Measurements from ENCODE around the gene GLRA3.
"Not testable (repeated sequence)": the region's sequence is repeated elsewhere in the genome, so short reads cannot be mapped to it uniquely, and the experiment has no call there.

The GLRA3 gene

DNA sequence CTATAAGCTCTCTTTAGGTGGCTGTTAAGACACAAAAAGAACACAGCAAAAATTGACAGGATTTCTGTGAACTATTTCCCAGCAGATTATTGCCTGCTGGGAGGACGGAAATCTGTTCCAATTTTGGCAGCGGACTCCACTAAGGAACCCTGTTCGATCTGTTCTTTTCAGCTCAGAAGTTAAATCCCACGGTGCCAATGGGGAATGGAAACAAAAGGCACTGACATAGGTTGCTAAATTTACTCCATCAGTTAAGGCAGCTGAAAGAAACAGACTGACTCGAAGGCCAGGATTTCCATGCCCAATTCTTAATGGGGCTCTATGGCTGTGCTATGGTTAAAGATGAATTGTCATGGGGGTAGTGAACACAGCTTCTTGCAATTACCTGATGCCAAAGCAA lies 180.2 kb downstream of the GLRA3 start:
- no peak for DNase-seq

DNA sequence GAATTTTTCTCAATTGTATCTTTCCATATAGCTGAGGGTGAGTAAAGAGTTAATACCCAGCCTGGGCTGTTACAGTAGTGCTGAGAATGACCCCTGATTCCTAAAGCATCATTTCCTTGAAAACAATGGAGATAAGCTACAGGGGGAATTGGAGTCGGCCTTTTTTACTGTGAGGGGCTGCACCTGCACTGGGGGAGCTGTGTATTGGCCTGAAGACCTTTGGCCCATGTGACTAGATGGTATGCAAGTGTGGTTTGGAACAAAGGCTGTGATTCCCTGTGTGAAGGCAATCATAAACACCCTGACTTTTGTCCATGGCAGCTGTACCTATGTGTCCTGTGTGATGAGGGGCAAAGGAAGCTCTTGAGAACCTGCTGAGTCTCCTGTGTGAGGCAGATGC lies 182.7 kb downstream of the GLRA3 start:
- DNase-seq, result no peak

DNA sequence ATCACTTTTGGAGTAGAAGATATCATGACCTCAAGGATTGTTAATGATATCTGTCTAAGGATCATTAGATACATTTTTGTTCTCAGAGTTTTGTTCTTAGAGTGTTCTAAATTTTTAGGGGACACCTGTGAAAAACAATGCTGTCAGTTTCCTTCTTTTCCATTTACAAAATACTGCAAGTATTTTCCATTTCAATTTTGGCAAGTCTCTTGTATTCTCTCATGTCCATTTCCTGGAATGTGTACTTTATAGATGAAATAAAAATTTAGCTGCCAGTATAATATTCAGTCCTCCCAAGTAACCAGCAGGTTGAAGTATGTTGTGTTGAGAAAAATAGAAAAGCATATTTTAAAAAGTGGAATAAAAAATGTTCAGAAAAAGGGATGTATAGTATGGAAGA lies 188.9 kb downstream of the GLRA3 start:
- no peak for DNase-seq

DNA sequence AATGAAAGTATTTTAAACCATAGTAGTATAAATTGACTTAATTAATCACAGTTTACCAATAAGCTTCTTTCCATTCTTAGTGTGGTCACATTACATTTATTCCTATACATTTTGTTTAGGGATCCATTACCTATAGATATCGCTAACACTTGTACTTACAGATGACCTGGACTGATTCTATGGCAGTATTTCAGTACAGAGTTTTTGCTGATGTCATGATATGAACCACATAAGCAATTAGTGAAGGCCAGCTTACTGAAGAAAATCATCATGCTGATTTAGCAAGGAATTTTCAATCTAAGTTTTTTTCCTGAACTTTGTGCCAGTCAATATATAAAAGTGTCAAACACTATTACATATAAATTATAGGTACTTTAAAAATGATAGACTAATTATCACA lies 193.3 kb downstream of the GLRA3 start:
- DNase-seq, result no peak

DNA sequence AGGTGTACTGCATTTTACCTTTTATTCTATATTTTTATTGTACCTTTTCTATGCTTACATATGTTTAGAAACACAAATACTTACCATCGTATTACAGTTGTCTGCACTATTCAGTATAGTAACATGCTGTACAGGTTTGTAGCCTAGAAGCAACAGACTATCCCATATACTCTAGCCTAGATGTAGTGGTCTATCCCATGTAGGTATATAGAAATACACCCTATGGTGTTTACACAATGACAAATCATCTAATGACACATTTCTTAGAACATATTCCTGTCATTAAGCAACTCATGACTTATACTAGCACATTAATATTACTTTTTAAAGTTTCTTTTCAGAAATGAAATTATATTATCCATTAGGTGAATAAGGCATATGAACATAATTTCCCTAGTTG lies 195.6 kb downstream of the GLRA3 start:
- no peak for DNase-seq

DNA sequence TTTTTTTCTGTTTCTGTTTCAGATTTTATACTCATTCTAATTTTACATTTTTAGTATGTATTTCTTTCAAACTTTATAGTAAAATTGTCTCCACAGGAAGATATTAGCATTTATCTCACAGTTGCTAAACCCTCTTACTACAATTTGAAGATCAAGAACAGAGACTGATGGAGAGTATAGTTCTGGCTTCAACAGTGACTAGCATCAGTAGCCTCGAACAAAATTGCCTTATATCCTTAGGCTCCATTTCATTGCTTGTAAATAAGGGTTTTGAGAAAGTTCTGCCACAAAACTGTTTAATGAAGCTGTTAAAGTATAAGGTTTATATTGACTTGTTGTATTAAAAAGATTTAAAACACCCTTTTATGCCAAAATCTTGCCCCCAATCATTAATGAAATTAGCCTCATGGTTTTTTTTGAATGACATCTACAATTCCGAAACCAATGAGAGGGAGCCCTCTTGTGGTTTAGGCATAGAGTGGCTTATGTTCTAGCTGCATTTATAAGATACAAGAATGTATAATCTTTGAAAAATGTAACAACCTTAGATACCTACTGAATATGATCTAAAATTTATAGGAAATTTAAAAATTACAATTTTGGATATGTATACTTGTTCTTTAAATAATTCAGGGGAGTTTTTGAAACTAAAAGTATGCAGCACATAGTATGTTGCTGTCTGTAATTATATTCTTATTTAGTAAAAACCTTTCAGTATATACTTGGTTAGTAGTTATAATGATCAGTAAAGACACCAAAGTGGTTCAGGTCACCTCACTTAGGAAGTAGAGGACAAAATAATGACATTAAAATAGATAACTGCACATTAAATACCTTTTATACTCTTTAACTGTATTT lies 196.9 kb downstream of the GLRA3 start:
- peak; percentile 52 for DNase-seq

DNA sequence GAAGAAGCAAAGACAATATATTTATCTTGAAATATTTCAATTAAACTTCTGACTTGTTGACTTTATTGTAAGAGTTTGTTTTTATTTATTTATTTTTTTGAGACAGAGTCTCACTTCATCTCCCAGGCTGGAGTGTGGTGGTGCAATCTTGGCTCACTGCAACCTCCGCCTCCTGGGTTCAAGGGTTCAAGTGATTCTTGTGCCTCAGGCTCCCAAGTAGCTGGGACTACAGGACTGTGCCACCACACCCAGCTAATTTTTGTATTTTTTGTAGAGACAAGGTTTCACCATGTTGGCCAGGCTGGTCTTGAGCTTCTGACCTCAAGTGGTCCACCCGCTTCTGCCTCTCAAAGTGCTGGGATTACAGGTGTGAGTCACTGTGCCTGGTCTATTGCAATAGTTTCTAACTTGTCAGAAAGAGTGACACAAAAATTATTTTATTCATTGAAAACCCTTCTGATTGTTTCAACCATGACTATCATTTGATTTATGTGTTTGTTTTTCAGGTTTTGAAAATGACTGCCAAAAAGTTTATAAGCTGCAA lies 199.1 kb downstream of the GLRA3 start:
- not testable (repeated sequence) for DNase-seq

DNA sequence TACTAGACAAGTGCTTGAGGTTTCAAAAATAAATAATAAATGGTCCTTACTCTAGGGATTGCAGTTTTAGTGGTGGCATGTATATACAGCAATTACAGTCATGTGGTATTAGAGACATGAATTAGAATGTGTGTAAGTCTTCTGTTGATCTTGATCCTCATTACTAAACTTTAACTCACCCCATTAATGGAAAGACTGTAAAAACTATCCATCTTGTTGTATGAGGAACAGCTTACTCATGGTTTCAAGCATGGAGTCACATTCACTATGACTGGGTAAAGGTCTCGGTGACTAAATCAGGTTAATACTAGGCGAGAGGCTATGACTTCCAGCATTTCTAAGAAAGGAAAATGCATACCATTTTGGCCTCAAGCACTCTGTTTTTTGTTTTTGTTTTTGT lies 199.8 kb downstream of the GLRA3 start:
- no peak for DNase-seq

DNA sequence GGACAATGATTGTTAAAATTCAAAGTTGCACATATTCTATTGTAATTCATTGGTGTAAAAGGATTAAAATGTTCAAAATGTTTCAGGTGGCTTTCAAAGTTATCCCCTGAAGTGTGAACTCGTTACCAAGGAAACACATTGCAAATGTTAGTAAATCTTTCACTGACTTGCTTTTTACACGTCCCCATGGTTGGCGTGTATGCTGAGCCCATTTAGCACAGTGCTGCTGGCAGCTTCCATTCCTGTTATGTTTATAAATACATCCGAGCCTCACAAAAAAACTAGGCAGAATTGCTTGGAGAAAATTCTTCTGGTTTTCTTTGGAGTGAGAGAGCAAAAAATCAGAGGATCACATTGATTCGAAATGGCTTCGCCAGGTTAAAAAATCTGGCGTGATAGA lies 200.9 kb downstream of the GLRA3 start:
- DNase-seq, result no peak

DNA sequence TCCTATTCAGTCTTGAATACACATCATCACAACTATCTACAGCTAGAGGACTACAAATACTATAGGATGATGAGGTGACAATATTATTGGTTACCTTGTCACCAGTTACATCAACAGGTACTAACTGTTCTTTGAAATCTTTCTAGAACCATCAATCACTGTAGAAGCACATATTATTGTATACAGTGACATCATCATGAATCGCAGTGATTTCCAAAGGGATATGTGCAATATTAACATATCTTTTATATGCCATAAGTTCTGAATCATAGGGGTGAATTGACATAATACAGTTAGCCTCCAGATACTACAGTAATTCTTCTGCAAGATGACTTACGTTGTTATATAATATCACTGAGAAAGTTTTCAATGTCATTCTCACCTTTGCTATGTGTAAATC lies 201.6 kb downstream of the GLRA3 start:
- no peak for DNase-seq

DNA sequence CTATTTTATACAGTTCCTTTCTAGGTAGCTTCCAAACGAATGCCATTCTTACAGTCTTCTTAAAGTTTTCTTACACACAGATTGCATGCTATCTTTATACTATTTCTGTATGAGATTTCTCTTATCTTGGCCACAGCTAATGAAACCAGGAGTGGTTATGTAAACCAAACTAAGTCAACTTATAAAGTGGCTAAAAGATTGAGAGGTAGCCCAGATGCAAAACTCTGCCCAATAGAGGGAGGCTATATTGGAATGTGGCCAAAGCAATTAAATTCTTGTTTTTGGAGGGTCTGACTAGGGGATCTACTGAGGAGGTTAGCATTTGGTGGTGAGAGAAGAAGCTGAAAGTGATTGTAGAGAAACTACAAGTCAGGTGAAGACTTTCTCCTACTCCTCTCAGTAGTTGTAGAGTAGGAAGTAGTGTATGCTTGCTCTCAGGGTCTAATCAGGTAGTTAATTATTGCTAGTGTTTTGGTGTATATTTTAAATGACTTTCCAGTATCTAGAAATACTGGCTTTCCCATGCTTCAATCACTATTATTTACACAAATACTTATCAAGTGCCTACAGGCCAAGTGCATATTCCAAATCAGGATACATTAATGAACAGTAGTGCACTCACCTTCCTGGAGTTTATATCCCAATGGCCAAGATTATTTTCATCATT lies 202.6 kb downstream of the GLRA3 start:
- no peak for DNase-seq

DNA sequence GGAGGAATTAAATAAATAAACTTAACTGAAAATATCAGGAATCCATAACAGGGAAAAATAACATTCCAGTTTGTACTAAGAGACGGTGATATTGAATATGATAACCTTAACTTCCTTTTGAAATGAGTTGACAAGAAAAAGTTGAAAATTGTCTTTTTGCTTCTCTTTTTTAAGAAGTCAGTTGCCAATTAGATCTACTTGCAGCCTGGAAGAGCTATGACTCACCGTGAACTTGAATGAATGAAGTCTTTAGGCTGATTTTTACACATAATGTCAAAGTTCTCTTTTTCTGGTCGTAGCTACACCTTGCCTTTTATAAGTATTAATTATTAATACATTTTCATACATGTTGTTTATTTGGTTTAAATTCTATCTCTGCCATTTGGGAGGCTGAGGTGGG lies 212.4 kb downstream of the GLRA3 start:
- DNase-seq, result no peak

DNA sequence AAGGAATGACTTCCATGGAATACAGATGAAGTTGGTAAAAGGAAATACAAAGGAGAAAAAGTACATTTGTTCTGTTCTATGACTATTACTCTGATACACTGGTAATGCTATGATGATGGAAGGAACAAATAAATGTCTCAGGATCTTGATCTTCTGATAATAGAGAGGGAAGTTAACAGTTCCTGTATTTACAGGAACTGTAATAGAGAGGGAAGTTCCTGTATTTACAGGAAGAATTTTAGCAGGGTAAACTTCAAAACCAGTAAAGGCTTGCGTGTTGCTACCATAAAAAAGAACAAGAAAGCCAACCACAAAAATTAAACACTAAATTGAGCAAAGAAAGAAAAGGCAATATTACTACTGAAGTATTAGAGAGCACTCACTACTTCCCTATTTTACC lies 215.1 kb downstream of the GLRA3 start:
- no peak for DNase-seq

DNA sequence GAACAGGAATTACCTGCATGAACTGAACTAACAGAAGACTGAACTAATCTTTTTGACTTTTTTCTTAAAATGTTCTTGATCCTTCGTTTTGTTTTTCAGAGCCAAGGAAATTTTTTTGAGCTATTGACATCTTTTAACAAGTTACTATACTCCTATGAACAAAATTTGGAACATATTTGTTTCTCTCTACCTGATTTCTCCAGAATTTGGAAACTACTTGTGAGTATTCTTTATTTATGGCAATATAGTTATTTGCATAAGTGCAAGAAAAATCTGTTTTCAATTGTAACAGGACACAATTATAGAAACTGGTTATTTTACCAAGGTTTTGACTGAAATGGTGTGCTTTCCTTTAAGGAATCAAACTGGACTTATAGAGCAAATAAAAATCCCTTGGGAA lies 217.3 kb downstream of the GLRA3 start:
- DNase-seq, result no peak

DNA sequence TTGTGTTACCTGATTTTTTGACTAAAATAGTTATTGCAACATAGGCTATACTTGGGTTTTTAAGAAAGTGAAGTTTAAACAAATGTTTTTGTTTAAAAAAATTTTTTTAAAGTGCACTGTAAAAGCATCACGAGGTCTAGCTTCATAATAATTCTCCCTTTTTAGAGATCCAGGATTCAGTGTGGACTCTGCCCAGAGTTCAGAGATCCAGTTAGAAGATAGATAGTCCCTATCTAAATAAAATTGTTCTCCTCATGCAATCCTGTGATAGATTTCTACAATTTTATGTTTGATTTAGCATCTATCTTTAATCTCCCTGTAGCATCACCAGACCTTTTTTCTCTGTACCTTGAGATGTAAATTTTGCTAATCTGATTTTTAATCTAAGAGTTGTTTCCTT lies 221.3 kb downstream of the GLRA3 start:
- no peak for DNase-seq

DNA sequence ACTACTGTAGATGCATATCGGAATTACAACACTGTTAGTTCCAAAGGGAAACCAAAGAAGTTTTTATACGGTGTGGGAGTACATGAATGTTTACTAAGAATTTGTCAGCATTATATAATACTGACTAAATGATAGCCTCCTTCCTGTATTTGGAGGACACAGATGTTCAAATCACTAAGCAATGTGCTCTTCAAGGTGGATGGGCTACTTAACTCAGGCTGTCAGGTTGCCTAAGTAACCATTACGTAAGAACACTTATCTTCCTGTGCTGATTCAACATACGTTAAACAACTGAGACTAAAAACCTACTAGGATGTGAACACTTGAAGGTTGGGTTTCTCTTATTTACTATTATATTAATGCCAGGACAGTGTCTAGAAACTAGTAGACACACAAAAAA lies 224.8 kb downstream of the GLRA3 start:
- peak; percentile 79 for DNase-seq

DNA sequence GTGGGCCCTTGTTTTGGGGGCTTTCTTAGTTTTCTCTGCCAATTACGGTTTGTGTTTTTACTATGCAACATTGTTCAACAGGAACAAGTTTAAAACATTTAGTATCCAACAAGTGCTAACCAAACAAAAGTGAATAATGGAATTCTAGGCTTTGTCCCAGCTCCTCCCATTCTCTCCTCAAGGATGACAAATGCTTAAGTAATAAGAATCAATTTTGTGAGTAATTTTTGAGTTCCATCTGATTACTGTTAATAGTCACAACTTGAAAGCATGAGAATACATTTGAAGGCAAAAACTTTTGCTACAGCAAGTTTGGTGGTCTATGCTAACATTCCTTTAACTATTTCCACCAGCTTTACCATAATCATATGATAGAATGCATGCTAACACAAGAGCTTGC lies 228.7 kb downstream of the GLRA3 start:
- DNase-seq, result no peak

DNA sequence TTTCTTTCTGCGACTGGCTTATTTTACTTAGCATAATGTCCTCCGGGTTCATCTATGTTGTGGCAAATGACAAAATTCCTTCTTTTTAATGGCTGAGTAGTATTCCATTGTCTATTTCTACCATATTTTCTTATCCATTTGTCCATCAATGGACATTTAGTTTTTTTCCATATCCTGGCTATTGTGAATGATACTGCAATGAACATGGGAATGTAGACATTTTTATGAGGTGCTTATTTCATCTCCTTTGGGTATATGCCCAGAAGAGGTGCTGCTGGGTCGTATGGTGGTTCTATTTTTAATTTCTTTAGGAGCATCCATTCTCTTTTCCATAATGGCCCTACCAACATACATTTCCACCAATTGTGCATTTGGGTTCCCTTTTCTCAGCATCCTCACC lies 230.2 kb downstream of the GLRA3 start:
- no peak for DNase-seq

DNA sequence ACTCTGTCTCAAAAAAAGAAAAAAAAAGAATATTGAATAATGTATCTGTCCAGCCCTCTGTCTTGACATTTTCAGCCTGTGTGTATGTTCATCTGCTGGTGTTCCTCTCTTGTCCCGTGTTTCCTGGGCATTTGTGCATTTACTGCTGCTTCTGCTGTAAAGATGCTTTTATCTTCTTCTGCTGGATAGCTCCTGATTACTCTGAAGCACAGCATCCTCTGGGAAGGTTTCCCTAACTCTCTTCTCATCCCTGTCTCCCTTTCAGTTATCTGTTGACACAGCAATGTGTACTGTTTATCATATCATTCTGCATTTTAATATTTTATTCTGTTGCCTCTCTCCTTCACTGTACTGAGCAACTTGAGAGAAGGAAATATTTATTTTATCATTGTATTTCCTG lies 232.5 kb downstream of the GLRA3 start:
- no peak for DNase-seq

DNA sequence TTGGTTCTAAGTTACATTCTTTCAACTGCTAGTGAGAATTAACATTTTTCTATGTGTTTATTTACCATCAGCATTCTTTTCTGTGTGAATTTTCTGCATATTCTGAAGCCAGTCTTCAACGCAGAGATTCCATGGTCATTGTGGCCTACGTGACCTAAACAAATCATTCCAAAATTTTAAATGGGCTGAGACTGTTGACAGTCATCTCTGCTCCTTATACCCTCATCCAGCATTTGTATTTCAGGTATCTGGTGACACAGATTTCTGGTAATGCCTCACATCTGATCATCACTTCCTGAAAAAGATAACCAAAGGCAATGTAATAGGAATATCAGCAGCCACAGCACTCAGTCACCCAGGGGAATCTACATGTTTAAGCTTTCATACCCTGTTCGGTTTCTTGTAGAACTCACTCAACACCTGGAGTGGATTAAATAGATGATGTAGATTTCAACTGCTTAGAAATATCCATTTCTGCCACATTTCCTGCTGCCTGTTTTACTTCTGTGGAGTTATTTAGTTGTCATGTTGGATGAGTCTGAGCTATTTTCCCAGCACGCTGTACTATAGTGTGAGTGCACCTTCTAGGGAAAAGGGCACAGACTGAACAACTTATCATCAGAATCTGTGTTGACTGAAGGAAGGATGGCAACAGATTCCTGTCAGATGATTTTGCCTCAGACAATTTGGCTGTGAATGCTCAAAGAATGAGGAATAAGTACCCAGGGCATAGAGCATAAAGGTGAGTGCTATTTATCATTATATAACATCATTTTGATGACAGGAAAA lies 233.7 kb downstream of the GLRA3 start:
- no peak for DNase-seq

DNA sequence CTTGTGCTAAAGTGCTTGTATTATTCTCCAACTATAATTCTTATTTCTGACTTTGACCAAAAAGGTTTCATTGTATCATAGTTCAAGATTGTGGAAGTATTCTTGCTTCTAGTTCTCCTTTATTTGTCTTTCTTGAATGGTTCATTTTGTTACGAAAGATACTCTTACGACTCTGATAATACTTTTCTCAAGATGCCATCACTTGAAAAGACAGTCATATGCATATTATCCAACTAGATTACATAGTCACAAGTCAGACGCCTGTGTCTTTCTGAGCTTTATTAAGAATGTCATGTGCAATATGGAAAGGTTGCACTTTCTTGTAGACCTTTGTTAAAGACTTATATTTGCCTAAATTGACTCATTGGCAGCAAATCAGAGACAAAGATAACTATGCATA lies 235.3 kb downstream of the GLRA3 start:
- no peak for DNase-seq

DNA sequence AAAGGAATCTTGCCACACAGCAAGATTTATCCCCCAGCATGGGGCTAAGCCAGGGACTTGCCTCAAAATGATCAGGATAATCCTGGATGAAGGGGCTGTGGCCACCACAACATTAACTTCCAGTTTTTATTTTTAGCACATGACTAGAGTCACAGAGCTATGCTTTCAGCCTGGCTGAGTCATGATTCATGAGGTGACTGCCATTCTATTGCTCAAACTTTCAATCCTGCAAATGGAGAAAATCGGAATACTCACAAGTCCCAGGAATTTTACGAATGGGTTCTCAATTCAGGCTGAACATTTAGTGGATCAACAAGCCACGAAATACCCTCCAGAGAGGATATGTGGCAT lies 236.1 kb downstream of the GLRA3 start:
- no peak for DNase-seq

DNA sequence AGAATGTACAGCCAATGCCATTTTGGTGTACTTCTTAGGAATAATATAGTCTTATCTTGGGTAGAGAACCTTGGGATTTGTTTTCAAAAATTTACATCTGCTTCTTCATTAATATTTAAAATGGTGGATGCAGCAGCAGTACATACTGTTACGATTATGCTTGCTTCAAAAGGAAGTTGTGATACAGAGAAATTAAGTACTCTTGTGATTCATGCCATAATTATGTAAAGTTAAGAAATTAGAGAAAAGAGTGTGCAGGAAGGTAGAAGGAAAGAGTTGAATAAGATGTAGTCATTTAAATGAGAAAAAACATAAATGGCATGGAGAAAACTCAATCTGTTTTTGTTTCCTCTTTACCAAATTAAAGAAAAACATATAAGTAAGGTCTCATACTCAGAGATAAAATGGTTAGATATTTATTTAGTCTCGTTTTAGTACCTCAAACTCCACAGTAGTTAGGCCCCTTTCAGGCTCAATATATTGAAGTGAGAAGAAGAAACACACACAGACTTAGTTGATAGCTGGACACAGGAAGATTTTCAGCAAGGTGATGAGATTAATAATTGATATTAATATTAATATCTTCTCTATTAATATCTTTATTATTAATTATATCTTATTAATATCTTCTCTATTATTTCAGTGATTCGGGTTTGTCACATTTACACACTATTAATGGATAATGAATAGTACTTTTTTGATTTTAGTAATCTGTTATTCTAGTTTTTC lies 236.6 kb downstream of the GLRA3 start:
- no peak for DNase-seq
